ENCODE results near the gene NR6A1. TPM values are rescaled to one million over a fixed set of nuclear protein-coding genes. Genes with fewer than 3 reads are reported as not detected.

The NR6A1 gene
- total and polyA plus RNA-seq, 2 of the 13 experiments (the other 11 are each of a cell fraction or from before 2014, with no cell fraction given): 28.1 to 31.5 TPM

DNA sequence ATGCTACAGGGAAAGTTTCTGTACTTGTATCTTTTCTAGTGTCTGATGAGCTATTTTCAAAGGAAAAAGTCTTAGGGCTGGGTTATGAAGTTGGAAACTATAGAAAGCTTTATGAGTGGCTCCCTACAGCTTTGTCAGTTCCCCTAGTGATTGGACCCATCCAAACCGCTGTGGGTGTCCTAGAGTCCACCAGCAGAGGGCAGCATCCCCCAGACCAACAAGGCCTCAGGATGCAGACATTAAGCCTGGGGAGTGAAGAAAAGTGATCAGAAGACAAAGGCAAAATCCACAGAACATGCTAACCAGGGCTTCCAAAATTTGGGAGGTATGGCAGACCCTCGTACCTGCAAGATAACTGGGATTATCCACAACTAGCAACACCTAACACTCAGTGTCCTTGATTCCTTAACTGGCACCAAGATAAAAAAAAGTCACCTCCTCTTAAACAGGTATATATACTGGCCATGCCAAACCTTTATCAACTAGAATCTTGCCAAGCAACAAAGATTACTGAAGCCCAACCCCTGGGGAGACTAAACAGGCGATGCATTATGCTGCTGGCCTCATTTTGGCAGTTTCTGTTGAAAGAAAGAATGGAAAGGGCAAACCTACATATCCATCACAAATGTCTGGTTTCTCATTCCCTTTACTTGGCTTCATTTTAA is 153.5 kb downstream of the NR6A1 start (continued):
- TF ChIP-seq ZNF124 (CRISPR knock-in tag; IDR thresholded peaks at IDR 0.05) (no peak), ZNF337 (CRISPR knock-in tag; IDR thresholded peaks at IDR 0.05; ENCODE audit: borderline replicate concordance, low read depth) (no peak), HOXA5 (CRISPR knock-in tag; IDR thresholded peaks at IDR 0.05) (no peak), MTA1 (CRISPR knock-in tag; IDR thresholded peaks at IDR 0.05; ENCODE audit: borderline replicate concordance) (no peak), U2AF1 (optimal IDR thresholded peaks at IDR 0.05; ENCODE audit: low read depth, low read length) (no peak), ZNF605 (CRISPR knock-in tag; IDR thresholded peaks at IDR 0.05) (0 out of 2 replicates have a peak, but pooled peaks have one; percentile 60), CHD2 (IDR thresholded peaks at IDR 0.05; ENCODE audit: low read depth, low read length) (no peak), MED13 (CRISPR knock-in tag; IDR thresholded peaks at IDR 0.05) (no peak), ZNF616 (CRISPR knock-in tag; IDR thresholded peaks at IDR 0.05; ENCODE audit: low read depth) (no peak), ZNF331 (CRISPR knock-in tag; IDR thresholded peaks at IDR 0.05) (0 out of 2 replicates have a peak, but pooled peaks have one; percentile 40), ZNF335 (CRISPR knock-in tag; IDR thresholded peaks at IDR 0.05) (0 out of 2 replicates have a peak, but pooled peaks have one; percentile 33), ZNF550 (CRISPR knock-in tag; IDR thresholded peaks at IDR 0.05; ENCODE audit: borderline replicate concordance) (no peak), AKAP8 (CRISPR knock-in tag; IDR thresholded peaks at IDR 0.05) (no peak), NR2F2 (IDR thresholded peaks at IDR 0.05; ENCODE audit: borderline replicate concordance, low read depth) (no peak), NFYB (CRISPR knock-in tag; IDR thresholded peaks at IDR 0.05) (no peak), ZIK1 (CRISPR knock-in tag; IDR thresholded peaks at IDR 0.05; ENCODE audit: borderline replicate concordance, low read depth) (no peak), SOX13 (IDR thresholded peaks at IDR 0.05) (no peak), SOX13 (CRISPR knock-in tag; conservative IDR thresholded peaks at IDR 0.05 in 1 of 2, IDR thresholded peaks at IDR 0.05 in 1 of 2) (no peak), SAP130 (CRISPR knock-in tag; IDR thresholded peaks at IDR 0.05; ENCODE audit: low read depth) (0 out of 2 replicates have a peak, but pooled peaks have one; percentile 15)
- TF ChIP-seq, protein P1, sequence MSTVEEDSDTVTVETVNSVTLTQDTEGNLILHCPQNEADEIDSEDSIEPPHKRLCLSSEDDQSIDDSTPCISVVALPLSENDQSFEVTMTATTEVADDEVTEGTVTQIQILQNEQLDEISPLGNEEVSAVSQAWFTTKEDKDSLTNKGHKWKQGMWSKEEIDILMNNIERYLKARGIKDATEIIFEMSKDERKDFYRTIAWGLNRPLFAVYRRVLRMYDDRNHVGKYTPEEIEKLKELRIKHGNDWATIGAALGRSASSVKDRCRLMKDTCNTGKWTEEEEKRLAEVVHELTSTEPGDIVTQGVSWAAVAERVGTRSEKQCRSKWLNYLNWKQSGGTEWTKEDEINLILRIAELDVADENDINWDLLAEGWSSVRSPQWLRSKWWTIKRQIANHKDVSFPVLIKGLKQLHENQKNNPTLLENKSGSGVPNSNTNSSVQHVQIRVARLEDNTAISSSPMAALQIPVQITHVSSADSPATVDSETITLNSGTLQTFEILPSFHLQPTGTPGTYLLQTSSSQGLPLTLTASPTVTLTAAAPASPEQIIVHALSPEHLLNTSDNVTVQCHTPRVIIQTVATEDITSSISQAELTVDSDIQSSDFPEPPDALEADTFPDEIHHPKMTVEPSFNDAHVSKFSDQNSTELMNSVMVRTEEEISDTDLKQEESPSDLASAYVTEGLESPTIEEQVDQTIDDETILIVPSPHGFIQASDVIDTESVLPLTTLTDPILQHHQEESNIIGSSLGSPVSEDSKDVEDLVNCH (CRISPR knock-in tag; IDR thresholded peaks at IDR 0.05): no peak
- TF ChIP-seq, protein P2, sequence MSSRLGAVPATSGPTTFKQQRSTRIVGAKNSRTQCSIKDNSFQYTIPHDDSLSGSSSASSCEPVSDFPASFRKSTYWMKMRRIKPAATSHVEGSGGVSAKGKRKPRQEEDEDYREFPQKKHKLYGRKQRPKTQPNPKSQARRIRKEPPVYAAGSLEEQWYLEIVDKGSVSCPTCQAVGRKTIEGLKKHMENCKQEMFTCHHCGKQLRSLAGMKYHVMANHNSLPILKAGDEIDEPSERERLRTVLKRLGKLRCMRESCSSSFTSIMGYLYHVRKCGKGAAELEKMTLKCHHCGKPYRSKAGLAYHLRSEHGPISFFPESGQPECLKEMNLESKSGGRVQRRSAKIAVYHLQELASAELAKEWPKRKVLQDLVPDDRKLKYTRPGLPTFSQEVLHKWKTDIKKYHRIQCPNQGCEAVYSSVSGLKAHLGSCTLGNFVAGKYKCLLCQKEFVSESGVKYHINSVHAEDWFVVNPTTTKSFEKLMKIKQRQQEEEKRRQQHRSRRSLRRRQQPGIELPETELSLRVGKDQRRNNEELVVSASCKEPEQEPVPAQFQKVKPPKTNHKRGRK (CRISPR knock-in tag; IDR thresholded peaks at IDR 0.05): no peak
- TF ChIP-seq, protein P3, sequence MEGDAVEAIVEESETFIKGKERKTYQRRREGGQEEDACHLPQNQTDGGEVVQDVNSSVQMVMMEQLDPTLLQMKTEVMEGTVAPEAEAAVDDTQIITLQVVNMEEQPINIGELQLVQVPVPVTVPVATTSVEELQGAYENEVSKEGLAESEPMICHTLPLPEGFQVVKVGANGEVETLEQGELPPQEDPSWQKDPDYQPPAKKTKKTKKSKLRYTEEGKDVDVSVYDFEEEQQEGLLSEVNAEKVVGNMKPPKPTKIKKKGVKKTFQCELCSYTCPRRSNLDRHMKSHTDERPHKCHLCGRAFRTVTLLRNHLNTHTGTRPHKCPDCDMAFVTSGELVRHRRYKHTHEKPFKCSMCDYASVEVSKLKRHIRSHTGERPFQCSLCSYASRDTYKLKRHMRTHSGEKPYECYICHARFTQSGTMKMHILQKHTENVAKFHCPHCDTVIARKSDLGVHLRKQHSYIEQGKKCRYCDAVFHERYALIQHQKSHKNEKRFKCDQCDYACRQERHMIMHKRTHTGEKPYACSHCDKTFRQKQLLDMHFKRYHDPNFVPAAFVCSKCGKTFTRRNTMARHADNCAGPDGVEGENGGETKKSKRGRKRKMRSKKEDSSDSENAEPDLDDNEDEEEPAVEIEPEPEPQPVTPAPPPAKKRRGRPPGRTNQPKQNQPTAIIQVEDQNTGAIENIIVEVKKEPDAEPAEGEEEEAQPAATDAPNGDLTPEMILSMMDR (CRISPR knock-in tag; IDR thresholded peaks at IDR 0.05): peak; percentile 92
- TF ChIP-seq, protein P4, sequence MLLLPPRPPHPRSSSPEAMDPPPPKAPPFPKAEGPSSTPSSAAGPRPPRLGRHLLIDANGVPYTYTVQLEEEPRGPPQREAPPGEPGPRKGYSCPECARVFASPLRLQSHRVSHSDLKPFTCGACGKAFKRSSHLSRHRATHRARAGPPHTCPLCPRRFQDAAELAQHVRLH (CRISPR knock-in tag; IDR thresholded peaks at IDR 0.05; ENCODE audit: borderline replicate concordance, low read depth): 0 out of 2 replicates have a peak, but pooled peaks have one; percentile 23
- TF ChIP-seq, protein P5, sequence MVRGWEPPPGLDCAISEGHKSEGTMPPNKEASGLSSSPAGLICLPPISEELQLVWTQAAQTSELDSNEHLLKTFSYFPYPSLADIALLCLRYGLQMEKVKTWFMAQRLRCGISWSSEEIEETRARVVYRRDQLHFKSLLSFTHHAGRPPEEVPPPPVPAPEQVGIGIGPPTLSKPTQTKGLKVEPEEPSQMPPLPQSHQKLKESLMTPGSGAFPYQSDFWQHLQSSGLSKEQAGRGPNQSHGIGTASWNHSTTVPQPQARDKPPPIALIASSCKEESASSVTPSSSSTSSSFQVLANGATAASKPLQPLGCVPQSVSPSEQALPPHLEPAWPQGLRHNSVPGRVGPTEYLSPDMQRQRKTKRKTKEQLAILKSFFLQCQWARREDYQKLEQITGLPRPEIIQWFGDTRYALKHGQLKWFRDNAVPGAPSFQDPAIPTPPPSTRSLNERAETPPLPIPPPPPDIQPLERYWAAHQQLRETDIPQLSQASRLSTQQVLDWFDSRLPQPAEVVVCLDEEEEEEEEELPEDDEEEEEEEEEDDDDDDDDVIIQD (CRISPR knock-in tag; IDR thresholded peaks at IDR 0.05; ENCODE audit: low read depth): peak; percentile 32; the same call in 1 of the 2 replicates
